ENCODE data around the gene ZNF425. TPM values are rescaled to one million over a fixed set of nuclear protein-coding genes. Genes with fewer than 3 reads are reported as not detected.

The ZNF425 gene
- total RNA-seq, 2 experiments from 2014 or later, result 1.4 to 1.6 TPM

GRCh38 chr7:149130572-149131198 lies 4.6 kb upstream of the ZNF425 start:
- H3K9me2 ChIP-seq (ENCODE audit: insufficient read depth, low read length), result no peaks in the 10 kb centered on the region
- H3K27ac ChIP-seq (ENCODE audit: low read depth, low read length, poor library complexity, severe bottlenecking), result no peak overlapping the region
- intact Hi-C loops (cut with micrococcal nuclease; ENCODE audit: unreplicated experiment), result no loop called here
- CTCF ChIA-PET (ENCODE audit: unreplicated experiment), result no interaction called here
- peaks cover 50% of the 10 kb centered on the region for H3K36me3 ChIP-seq (ENCODE audit: insufficient read depth, low read length)
- H3K9me3 ChIP-seq (ENCODE audit: low read length), result peaks cover 26% of the 10 kb centered on the region
- no peak overlapping the region for H2AFZ ChIP-seq (ENCODE audit: low read length)
- no peaks in the 10 kb centered on the region for H4K20me1 ChIP-seq (ENCODE audit: insufficient read depth, low read length)
- no peak overlapping the region for H3K4me2 ChIP-seq (ENCODE audit: low read length)
- H3K4me3 ChIP-seq (ENCODE audit: low read depth, low read length, poor library complexity, severe bottlenecking), result no peak overlapping the region
- POLR2A ChIA-PET, result no interaction called here
- peaks cover 7% of the 10 kb centered on the region for H3K4me1 ChIP-seq (ENCODE audit: insufficient read depth, low read length, poor library complexity, severe bottlenecking)
- TF ChIP-seq EZH2phosphoT487 (IDR thresholded peaks at IDR 0.05; ENCODE audit: borderline replicate concordance, low read depth, low read length) (no peak), CTCF (conservative IDR thresholded peaks at IDR 0.05; ENCODE audit: low read length) (no peak)
- TSS peak; percentile 32 for BruUV-seq (replicated peaks)
- peaks cover 10% of the 10 kb centered on the region; the same call in 1 of the 2 replicates for H3K79me2 ChIP-seq (ENCODE audit: insufficient read depth, low read depth, low read length)
- DNase-seq (ENCODE audit: low spot score), result no peak

GRCh38 chr7:149126662-149127266 lies 640 bp upstream of the ZNF425 start:
- Histone ChIP-seq H3K27ac (ENCODE audit: low read depth, low read length, poor library complexity, severe bottlenecking) (peak overlapping the region; percentile 70), H3K9me2 (ENCODE audit: insufficient read depth, low read length) (no peaks in the 10 kb centered on the region), H3K9me3 (ENCODE audit: low read length) (peaks cover 17% of the 10 kb centered on the region), H3K79me2 (ENCODE audit: insufficient read depth, low read depth, low read length) (peaks cover 23% of the 10 kb centered on the region), H3K4me1 (ENCODE audit: insufficient read depth, low read length, poor library complexity, severe bottlenecking) (peaks cover 13% of the 10 kb centered on the region), H4K20me1 (ENCODE audit: insufficient read depth, low read length) (no peaks in the 10 kb centered on the region), H3K4me2 (ENCODE audit: low read length) (peak overlapping the region; percentile 79), H3K4me3 (ENCODE audit: low read depth, low read length, poor library complexity, severe bottlenecking) (peak overlapping the region; percentile 84), H2AFZ (ENCODE audit: low read length) (peak overlapping the region; percentile 75), H3K36me3 (ENCODE audit: insufficient read depth, low read length) (peaks cover 26% of the 10 kb centered on the region)
- no TSS peak for BruUV-seq (replicated peaks)
- intact Hi-C loops (cut with micrococcal nuclease; ENCODE audit: unreplicated experiment), result loop anchor here (1.0 to 2.0 kb wide), 6 partner anchors 21 to 334 kb away; partner anchors contain the start of genes PDIA4, ZNF398, ZNF777 and ZNF786
- TF ChIP-seq CTCF (conservative IDR thresholded peaks at IDR 0.05; ENCODE audit: low read length) (no peak), EZH2phosphoT487 (IDR thresholded peaks at IDR 0.05; ENCODE audit: borderline replicate concordance, low read depth, low read length) (no peak)
- peak; percentile 69 for DNase-seq (ENCODE audit: low spot score)
- ChIA-PET POLR2A (interaction anchor here (0.6 to 2.7 kb wide), 6 partner anchors 17 to 254 kb away, joined by 3 to 15 read pairs (median 3); partner anchors contain the start of gene ZNF398), CTCF (ENCODE audit: unreplicated experiment) (interaction anchor here (1.5 kb wide), 1 partner anchor 20 kb away, joined by 12 read pairs; the partner anchor contains the start of gene ZNF398)
